Measurements from ENCODE around the gene DAGLB. TPM values are rescaled to one million over a fixed set of nuclear protein-coding genes. Genes with fewer than 3 reads are reported as not detected.

The DAGLB gene
- total RNA-seq, 4 donors from 2014 or later = 9.1 to 36.3 (median 24.3) TPM

DNA sequence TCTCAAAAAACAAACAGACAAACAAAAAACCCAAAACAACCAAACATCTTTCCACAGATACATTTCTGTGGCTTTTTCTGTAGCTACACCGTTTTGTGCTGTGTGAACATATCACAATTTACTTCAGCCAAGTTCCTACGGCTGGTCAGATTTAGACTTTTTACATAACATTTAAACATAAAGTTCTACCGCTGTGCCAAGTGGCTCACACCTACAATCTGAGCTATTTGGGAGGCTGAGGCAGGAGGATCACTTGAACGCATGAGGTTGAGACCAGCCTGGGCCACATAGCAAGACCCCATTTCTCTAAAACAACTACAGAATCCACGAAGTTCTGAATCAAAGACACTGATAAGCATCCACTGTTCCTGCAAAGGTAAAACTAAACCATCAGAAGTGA lies 30.3 kb downstream of the DAGLB start:
- Histone ChIP-seq H3K36me3 (peaks cover 0 to 78% (median 0%) of the 10 kb centered on the region in 3 donors), H3K27me3 (no peaks in the 10 kb centered on the region), H3K27ac (no peak overlapping the region)

GRCh38 chr7:6416516-6417145 lies 31.1 kb downstream of the DAGLB start:
- TF ChIP-seq POLR2A (IDR thresholded peaks at IDR 0.05) = no peak
- TF ChIP-seq, protein P1, sequence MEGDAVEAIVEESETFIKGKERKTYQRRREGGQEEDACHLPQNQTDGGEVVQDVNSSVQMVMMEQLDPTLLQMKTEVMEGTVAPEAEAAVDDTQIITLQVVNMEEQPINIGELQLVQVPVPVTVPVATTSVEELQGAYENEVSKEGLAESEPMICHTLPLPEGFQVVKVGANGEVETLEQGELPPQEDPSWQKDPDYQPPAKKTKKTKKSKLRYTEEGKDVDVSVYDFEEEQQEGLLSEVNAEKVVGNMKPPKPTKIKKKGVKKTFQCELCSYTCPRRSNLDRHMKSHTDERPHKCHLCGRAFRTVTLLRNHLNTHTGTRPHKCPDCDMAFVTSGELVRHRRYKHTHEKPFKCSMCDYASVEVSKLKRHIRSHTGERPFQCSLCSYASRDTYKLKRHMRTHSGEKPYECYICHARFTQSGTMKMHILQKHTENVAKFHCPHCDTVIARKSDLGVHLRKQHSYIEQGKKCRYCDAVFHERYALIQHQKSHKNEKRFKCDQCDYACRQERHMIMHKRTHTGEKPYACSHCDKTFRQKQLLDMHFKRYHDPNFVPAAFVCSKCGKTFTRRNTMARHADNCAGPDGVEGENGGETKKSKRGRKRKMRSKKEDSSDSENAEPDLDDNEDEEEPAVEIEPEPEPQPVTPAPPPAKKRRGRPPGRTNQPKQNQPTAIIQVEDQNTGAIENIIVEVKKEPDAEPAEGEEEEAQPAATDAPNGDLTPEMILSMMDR (IDR thresholded peaks at IDR 0.05) = no peak
- no peak overlapping the region for H3K27ac ChIP-seq
- no peaks in the 10 kb centered on the region for H3K9me3 ChIP-seq
- no peak overlapping the region for H3K4me3 ChIP-seq
- peaks cover 0 to 78% (median 0%) of the 10 kb centered on the region in 3 donors for H3K36me3 ChIP-seq
- no peak for DNase-seq
- H3K4me1 ChIP-seq = no peaks in the 10 kb centered on the region
- no peaks in the 10 kb centered on the region for H3K27me3 ChIP-seq

More for the DNA sequence above, 30.3 kb downstream of the DAGLB start:
- no peak for DNase-seq
- TF ChIP-seq, protein P1 (IDR thresholded peaks at IDR 0.05) = no peak
- TF ChIP-seq POLR2A (IDR thresholded peaks at IDR 0.05) = no peak
- Histone ChIP-seq H3K4me1 (no peaks in the 10 kb centered on the region), H3K9me3 (no peaks in the 10 kb centered on the region), H3K4me3 (no peak overlapping the region)

GRCh38 chr7:6413637-6414036 lies 34.1 kb downstream of the DAGLB start:
- Histone ChIP-seq H3K4me3 (no peak overlapping the region), H3K36me3 (peaks cover 0 to 88% (median 0%) of the 10 kb centered on the region in 3 donors), H3K9me3 (no peaks in the 10 kb centered on the region), H3K4me1 (no peaks in the 10 kb centered on the region), H3K27me3 (no peaks in the 10 kb centered on the region), H3K27ac (no peak overlapping the region)
- DNase-seq = no peak
- TF ChIP-seq, protein P1 (IDR thresholded peaks at IDR 0.05) = no peak
- no peak for TF ChIP-seq POLR2A (IDR thresholded peaks at IDR 0.05)

GRCh38 chr7:6409944-6410693 lies 37.6 kb downstream of the DAGLB start:
- H3K9me3 ChIP-seq = no peaks in the 10 kb centered on the region
- no peak for DNase-seq
- no peaks in the 10 kb centered on the region for H3K27me3 ChIP-seq
- no peak for TF ChIP-seq POLR2A (IDR thresholded peaks at IDR 0.05)
- TF ChIP-seq, protein P1 (IDR thresholded peaks at IDR 0.05) = no peak
- no peak overlapping the region for H3K27ac ChIP-seq
- no peaks in the 10 kb centered on the region for H3K4me1 ChIP-seq
- H3K4me3 ChIP-seq = no peak overlapping the region
- peaks cover 0 to 98% (median 0%) of the 10 kb centered on the region in 3 donors for H3K36me3 ChIP-seq

DNA sequence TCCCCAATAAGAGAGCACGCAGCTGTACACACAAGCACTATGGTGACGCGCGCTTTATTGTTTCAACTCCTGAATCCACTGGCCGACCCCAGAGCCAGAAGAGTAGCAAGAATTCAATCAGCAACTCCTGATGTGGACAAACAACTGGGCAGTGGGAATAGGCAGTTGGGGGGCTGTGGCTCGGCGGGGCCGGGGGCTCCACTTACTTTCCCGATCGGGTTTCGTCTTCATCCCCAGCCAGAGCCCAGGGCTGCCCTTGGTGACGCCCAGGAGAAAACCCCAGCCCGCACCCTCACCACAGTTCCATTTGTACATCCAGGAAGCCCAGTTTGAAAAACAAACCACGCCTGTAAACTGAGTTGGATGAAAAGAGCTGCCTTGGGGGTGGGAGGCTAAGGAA lies 38.7 kb downstream of the DAGLB start:
- Histone ChIP-seq H3K4me3 (no peak overlapping the region), H3K4me1 (no peaks in the 10 kb centered on the region), H3K36me3 (peaks cover 0 to 98% (median 0%) of the 10 kb centered on the region in 3 donors), H3K9me3 (no peaks in the 10 kb centered on the region), H3K27me3 (no peaks in the 10 kb centered on the region), H3K27ac (no peak overlapping the region)
- TF ChIP-seq POLR2A (IDR thresholded peaks at IDR 0.05) = no peak
- TF ChIP-seq, protein P1 (IDR thresholded peaks at IDR 0.05) = no peak
- DNase-seq = no peak
